ENCODE results near the gene SRSF1.
"Not testable (repeated sequence)": the region's sequence is repeated elsewhere in the genome, so short reads cannot be mapped to it uniquely, and the experiment has no call there.

The SRSF1 gene

DNA sequence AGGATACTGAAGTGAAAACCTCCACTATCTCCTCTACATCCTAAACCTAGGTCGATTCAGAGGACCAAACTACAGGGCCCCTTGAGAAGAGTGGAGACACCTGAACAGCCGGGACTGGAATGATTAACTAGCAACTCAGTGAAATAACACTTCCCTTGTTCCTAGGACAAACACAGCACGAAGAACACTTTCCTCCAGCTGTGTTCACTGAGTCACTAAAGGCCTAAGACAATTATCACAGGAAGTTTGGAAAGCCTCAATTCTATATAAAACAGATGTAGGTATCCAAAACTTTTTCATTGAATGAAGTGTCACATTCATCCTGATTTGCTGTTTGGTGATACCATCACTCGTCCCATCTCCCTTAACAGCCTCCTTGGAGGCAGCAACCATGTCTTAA lies 36.3 kb downstream of the SRSF1 start:
- no peak for DNase-seq

DNA sequence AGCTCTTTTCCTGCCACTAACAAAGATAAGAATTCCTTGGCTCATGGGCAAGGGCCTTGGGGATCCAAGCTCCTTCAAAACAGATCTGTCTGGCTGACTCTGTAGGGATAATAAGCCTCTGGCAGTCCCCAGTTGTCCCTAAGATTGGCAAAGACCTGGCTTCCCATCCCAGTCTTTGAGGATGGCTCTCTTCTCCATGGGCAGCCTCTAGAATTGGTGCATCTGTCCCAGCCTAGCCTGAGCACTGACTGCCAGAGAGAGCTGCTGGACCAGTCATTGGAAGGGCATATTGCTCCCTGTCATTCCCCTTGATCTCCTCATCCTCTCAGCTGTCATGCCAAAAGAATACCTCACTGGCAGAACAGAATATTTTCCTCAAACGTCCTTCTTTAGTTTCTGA lies 38.6 kb downstream of the SRSF1 start:
- DNase-seq: no peak

GRCh38 chr17:57966875-57967274 lies 40.2 kb downstream of the SRSF1 start:
- DNase-seq: no peak

GRCh38 chr17:57966246-57966645 lies 40.8 kb downstream of the SRSF1 start:
- no peak for DNase-seq

- DNase-seq: no peak
These were observed 41.4 kb downstream of the SRSF1 start for GRCh38 chr17:57965521-57966160.

- DNase-seq: no peak
These were observed 43.9 kb downstream of the SRSF1 start for GRCh38 chr17:57963149-57963511.

GRCh38 chr17:57962279-57963148 lies 44.5 kb downstream of the SRSF1 start:
- no peak for DNase-seq

DNA sequence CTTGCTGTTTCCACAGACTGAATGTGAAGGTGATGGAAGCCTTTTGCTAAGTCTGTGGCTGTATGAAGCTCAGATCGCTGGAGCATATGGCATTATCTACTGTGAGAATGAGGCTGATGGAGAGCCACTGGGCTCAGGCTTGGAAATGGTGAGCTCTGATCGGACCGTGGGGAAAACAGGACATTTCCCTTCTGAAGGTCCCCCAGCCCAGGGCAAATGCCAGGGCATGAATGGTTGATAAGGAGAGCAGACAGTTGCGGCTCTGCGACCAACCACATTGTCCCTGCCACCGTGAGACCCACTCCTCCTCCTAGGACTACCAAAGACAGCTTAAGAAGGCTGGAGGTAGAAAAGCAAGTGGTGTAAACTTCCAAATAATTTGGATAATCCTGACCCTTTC lies 47.1 kb downstream of the SRSF1 start:
- no peak for DNase-seq

DNA sequence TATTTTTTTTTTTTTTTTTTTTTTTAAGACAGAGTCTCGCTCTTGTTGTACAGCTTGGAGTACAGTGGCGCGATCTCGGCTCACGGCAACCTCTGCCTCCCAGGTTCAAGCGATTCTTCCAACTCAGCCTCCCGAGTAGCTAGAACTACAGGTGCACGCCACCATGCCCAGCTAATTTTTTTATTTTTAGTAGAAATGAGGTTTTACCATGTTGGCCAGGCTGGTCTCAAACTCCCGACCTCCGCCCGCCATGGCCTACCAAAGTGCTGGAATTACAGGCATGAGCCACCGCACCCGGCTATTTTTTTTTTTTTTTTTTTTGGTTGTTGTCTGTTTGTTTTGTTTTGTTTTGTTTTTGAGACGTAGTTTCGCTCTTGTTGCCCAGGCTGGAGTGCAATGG lies 48.7 kb downstream of the SRSF1 start:
- not testable (repeated sequence) for DNase-seq

- DNase-seq: no peak
These were observed 49.2 kb downstream of the SRSF1 start for GRCh38 chr17:57957886-57958285.

DNA sequence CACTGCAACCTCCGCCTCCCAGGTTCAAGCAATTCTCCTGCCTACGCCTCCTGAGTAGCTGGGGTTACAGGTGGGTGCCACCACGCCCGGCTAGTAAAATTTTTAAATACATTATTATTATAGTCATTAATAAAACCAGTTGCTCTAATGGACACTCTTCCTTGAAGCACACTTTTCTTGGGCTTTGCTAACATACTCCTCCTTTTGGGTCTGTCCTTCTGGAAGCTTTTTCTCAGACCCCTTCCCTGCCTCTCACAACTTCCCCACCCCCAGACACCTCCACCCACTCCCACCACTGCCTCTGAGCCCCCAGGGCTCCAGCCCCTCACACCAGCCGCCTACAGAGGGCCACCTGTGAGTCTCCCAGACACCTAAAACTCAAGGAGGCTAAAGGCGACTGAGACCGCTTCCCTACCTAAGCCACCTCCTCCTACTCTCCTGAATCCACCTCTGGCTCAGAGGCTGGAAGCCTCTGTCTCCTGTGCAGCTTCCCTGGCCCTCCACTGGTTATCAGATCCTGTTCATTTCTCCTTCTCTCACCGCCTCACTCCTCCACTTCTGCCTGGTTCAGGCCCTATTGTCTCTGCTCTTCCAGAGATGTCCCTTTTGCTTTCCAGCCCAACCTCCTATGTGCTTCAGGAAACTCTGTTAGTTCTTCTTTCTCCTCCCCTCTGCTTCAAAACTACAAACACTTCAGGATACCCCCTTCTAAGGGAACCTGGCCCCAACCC lies 49.8 kb downstream of the SRSF1 start:
- DNase-seq: no peak

DNA sequence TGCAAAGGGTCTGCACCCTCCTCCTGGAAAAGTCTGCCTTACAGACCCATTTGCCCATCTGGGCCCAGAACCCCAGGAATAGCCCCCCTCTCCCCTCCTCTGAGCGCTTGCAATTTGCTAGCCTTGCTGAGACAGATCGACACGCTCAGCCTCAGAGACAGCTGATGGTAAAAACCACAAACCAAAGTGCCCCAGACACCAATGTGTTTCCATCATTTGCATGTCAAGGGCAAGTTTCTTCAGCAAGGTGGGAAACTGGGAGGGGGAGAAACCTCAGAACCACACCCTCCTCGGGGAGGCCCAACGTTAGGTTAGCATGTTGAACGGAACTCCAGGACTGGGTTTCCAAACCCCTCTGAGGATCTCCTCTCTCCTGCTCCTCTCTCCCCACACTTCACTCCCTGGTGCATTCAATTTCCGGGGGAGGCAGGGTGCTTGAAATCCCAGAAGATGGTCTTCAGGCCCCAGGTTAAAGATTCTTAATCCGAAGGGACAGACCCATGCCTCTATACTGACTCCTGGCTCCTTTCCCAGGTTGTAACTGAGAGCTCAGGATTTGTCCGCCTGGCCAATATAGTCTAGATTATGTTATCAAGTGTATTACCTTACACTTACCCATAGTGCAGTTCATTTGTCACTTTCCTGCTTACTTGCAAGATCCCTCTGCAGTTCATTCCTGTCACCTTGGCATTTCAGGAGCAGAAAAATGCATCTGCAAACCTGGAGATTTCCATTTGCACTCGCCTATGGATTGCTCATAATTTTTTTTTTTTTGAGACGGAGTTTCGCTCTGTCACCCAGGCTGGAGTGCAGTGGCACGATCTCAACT lies 50.5 kb downstream of the SRSF1 start:
- no peak for DNase-seq

DNA sequence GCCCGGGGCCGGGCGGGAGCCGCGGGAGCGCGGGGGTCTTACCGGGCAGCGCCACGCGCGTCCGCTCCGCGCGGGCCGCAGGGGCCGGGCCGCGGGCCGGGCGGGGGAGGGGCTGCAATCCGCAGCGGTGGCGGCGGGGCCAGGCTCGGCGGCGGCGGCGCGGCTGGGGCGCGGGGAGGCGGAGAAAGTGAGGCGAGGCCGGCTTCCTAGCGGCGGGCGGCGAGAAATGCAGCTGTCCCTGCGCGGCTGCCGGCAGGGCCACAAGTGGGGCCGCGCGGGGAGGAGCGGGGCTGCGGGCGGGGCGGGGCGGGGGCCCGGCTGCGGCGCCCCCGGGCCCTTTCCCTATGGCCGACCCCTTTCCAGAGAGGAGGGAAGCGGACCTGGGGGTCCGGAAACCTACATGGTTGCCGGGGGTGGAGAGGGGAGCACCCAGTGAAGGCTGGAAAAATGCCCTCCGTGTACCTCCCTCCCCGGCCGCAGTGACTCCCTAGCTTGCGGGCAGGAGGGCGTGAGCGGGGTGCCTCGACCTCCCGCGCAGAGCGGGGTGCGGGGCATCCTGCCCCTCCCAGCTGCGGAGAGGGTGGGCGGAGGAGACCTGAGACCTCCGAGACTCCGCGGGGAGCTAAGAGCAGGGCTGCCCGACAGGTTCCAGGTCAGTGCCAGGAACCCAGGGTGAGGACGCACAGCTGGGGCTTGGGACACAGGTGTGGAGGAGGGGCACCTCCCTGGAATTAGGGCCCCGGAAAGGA lies 51.7 kb downstream of the SRSF1 start, which contains the start of gene CUEDC1:
Gene CUEDC1, minus strand, starts transcription at position 230 of the 749 bp plus-strand sequence. CDS start 69,848 bp downstream, outside the sequence.
- DNase-seq: peak; percentile 73

DNA sequence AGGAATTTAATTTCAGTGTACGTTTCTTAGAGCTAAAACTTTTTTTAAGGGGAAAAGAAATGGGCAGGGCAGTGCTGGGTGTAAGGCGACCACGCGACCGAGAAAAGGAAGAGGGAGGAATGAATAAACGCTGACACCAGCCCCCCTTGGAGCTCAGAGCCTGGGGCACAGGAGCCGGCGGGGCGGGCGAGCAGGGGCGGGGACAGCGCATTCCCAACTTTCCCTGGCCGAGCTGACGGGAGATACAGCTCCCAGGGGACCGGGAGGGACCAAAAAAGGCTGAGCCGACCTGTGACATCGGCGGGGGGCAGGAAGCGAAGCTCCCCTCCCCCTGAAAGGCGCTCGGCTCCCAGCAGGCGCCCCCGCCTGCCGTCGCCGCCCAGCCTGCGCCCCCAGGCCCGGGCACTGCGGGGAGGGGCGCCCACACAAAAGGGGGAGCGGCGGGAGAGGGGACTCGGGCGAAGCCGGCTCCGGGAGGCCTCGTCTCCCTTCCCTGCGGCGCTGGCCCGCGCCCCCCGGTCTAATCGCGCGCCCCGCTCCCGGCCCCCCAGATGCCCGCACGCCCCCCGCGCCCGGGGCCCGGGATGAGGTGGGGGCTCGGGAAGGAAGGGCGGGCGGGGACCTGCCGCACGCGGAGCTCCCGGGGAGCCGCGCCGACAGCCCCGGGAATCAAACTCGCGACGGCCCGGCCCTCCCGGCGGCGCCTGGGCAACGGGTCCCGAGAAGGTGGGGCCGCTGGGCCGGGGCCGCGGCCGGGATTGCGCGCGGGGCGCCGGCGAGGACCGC lies 52.5 kb downstream of the SRSF1 start:
- DNase-seq: peak; percentile 81

- DNase-seq: peak; percentile 59
These were observed 53.2 kb downstream of the SRSF1 start for GRCh38 chr17:57953705-57954396.

Measured in right kidney (tissue), 1 donor.